ENCODE data around the gene VTI1A. TPM values are rescaled to one million over a fixed set of nuclear protein-coding genes. Genes with fewer than 3 reads are reported as not detected.

The VTI1A gene
- total and polyA plus RNA-seq, 2 of the 8 experiments (the other 6 are each of a cell fraction or from before 2014, with no cell fraction given) = 6.0 to 20.0 TPM

DNA sequence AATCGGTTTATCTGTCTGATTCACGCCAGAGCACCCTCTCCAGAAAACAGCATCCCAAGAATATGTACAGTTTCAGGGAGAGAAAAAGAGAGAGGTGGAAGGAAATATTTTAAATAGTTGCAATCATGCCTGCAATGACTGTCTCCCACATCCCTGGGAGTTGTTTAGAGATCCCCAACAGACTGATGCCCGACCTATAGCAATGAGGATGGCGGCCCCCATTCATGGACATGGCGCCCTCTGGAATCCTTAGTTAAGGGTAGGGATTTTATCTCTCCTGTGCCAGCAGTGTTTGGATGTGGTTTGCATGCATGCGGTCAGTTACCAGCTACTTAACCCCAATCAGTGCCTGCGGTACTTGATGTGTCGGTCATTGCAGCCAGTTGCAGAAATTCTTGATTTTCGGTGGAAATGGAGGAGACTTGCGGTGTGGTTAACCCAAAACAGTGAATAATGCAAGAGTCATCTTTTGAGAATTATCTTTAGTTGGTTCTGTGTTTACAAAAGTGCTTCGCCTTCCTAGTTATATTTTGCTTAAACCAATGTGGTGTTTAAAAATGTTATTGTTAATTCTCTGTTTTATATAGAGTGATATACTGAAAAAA lies 317.0 kb downstream of the VTI1A start:
- no peak overlapping the region for H2BK5ac ChIP-seq (ENCODE audit: low read depth, low read length)
- H3K4me1 ChIP-seq (replicated peaks in 1 of 4; ENCODE audit: control insufficient read depth in 3 of 4, insufficient read depth in 4 of 4, low read length in 3 of 4) = peaks cover 0 to 9% (median 6%) of the 10 kb centered on the region in 4 experiments; a peak in 5 of 7 replicates
- no peak overlapping the region for H3K14ac ChIP-seq (ENCODE audit: insufficient read length)
- no peaks in the 10 kb centered on the region for H3K79me2 ChIP-seq (ENCODE audit: control insufficient read depth in 1 of 2, insufficient read depth in 2 of 2, low read length in 2 of 2)
- no peak overlapping the region for H4K5ac ChIP-seq (ENCODE audit: insufficient read length, low read depth, low read length)
- H3K23me2 ChIP-seq (ENCODE audit: low read depth, low read length) = no peaks in the 10 kb centered on the region; the same call in 1 of the 2 replicates
- ChIA-PET POLR2A (ENCODE audit: partially characterized antibody) (no interaction called here), CTCF (ENCODE audit: partially characterized antibody) (interaction anchor here (1.0 to 2.5 kb wide), 2 partner anchors 12 to 26 kb away, joined by 4 to 5 read pairs; no protein-coding TSS in a partner anchor)
- H3K9me3 ChIP-seq (ENCODE audit: insufficient read depth in 2 of 2, low read depth in 1 of 2, low read length in 1 of 2) = no peaks in the 10 kb centered on the region
- no peak overlapping the region for H2BK12ac ChIP-seq (ENCODE audit: low read depth, low read length)
- no peak overlapping the region for H3K18ac ChIP-seq (ENCODE audit: extremely low read depth, low read length)
- no peaks in the 10 kb centered on the region for H4K20me1 ChIP-seq (replicated peaks in 1 of 2; ENCODE audit: control insufficient read depth in 1 of 2, insufficient read depth in 2 of 2, low read length in 2 of 2)
- no peak overlapping the region for H3K56ac ChIP-seq (replicated peaks; ENCODE audit: insufficient read length, low read depth, low read length)
- no peak overlapping the region for H3K4me2 ChIP-seq (ENCODE audit: insufficient read depth in 1 of 2, low read depth in 2 of 2, low read length in 2 of 2)
- DNase-seq (ENCODE audit: low read depth in 1 of 2, low spot score in 2 of 2) = no peak
- no peak overlapping the region for H4K91ac ChIP-seq (replicated peaks; ENCODE audit: insufficient read length, low read length)
- H2AFZ ChIP-seq (ENCODE audit: low read length) = no peak overlapping the region
- no peak overlapping the region for H3K9ac ChIP-seq (replicated peaks in 1 of 4; ENCODE audit: extremely low read depth in 1 of 4, low read depth in 3 of 4, low read length in 3 of 4)
- no peaks in the 10 kb centered on the region for H3K27me3 ChIP-seq (replicated peaks in 1 of 4; ENCODE audit: control insufficient read depth in 3 of 4, extremely low read depth in 1 of 4, insufficient read depth in 3 of 4, low read length in 3 of 4)
- no peak overlapping the region for H3K23ac ChIP-seq (ENCODE audit: insufficient read length)
- 94% methylated on average over 11 of the region's 11 CpGs; no CpG with 5 or more reads in 1 of the 2 experiments for WGBS, 2 experiments (ENCODE audit: extremely low coverage in 1 of 2, insufficient coverage in 1 of 2, insufficient read length in 1 of 2, insufficient replicate concordance in 2 of 2, low coverage in 1 of 2, low lambda C conversion rate in 2 of 2, missing lambda C conversion rate in 1 of 2)
- no peak overlapping the region for H3K4ac ChIP-seq (replicated peaks; ENCODE audit: insufficient read length, low read depth, low read length)
- H3K4me3 ChIP-seq (ENCODE audit: extremely low read depth in 1 of 4, insufficient read depth in 2 of 4, low read depth in 3 of 4, low read length in 4 of 4) = no peak overlapping the region
- no peak overlapping the region for H2BK120ac ChIP-seq (replicated peaks; ENCODE audit: low read depth, low read length)
- no peak overlapping the region for H2BK15ac ChIP-seq (ENCODE audit: low read length)
- H3K36me3 ChIP-seq (ENCODE audit: control insufficient read depth in 2 of 4, insufficient read depth in 4 of 4, low read length in 3 of 4) = no peaks in the 10 kb centered on the region
- no peak for FAIRE-seq
- no peaks in the 10 kb centered on the region for H3K79me1 ChIP-seq (ENCODE audit: low read depth, low read length)
- H2AK5ac ChIP-seq (ENCODE audit: low read depth, low read length) = no peak overlapping the region
- no peak overlapping the region for H3K27ac ChIP-seq (ENCODE audit: low read depth, low read length)
- no peak overlapping the region for H4K8ac ChIP-seq (ENCODE audit: extremely low read depth, insufficient read depth, low read length)
- H2BK20ac ChIP-seq (ENCODE audit: low read length) = no peak overlapping the region
- TF ChIP-seq ZNF274 (IDR thresholded peaks at IDR 0.05; ENCODE audit: borderline replicate concordance, extremely low read depth, low read length) (no peak), FOSL1 (IDR thresholded peaks at IDR 0.05; ENCODE audit: insufficient read depth, low read depth, low read length) (no peak), CREB1 (IDR thresholded peaks at IDR 0.05) (no peak), POU5F1 (IDR thresholded peaks at IDR 0.05; ENCODE audit: low read depth, low read length) (no peak), BCL11A (IDR thresholded peaks at IDR 0.05; ENCODE audit: low read depth in 2 of 2, low read length in 2 of 2) (no peak), RNF2 (IDR thresholded peaks at IDR 0.05; ENCODE audit: borderline replicate concordance, low read depth, low read length, missing control alignments, poor library complexity, severe bottlenecking) (no peak), JUND (IDR thresholded peaks at IDR 0.05; ENCODE audit: low read length) (no peak), TAF1 (IDR thresholded peaks at IDR 0.05; ENCODE audit: low read depth, low read length) (no peak), KDM5A (IDR thresholded peaks at IDR 0.05; ENCODE audit: low read length) (no peak), PHF8 (conservative IDR thresholded peaks at IDR 0.05; ENCODE audit: low read depth, low read length) (no peak)
- TF ChIP-seq, protein P1, sequence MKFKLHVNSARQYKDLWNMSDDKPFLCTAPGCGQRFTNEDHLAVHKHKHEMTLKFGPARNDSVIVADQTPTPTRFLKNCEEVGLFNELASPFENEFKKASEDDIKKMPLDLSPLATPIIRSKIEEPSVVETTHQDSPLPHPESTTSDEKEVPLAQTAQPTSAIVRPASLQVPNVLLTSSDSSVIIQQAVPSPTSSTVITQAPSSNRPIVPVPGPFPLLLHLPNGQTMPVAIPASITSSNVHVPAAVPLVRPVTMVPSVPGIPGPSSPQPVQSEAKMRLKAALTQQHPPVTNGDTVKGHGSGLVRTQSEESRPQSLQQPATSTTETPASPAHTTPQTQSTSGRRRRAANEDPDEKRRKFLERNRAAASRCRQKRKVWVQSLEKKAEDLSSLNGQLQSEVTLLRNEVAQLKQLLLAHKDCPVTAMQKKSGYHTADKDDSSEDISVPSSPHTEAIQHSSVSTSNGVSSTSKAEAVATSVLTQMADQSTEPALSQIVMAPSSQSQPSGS (IDR thresholded peaks at IDR 0.05; ENCODE audit: low read length) = no peak
